Measurements from ENCODE around the gene C17orf107. TPM values are rescaled to one million over a fixed set of nuclear protein-coding genes. Genes with fewer than 3 reads are reported as not detected.

C17orf107 gene
- total RNA-seq, 1 experiment from 2014 or later, result under 0.01 TPM

DNA sequence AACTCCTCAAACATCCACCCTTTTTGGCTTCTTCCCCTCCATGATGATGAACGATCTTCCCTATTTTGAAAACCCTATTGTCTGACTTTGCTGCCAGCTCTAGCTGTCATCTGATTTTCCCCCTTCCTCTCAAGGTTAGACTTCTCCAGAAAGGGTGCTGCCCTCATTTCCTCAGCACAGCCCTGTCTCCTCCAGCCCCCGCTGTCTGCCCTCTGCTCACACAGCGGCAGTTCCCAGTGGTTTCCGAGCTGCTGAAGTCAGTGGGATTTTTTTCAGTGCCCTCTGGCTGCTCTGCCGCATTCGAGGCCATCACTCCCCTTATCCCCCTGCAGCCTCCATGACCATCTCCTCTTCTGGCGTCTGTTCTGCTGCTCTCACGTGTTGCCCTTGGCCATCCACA, 26.6 kb upstream of the C17orf107 start:
- no peak for DNase-seq (ENCODE audit: low read depth)

DNA sequence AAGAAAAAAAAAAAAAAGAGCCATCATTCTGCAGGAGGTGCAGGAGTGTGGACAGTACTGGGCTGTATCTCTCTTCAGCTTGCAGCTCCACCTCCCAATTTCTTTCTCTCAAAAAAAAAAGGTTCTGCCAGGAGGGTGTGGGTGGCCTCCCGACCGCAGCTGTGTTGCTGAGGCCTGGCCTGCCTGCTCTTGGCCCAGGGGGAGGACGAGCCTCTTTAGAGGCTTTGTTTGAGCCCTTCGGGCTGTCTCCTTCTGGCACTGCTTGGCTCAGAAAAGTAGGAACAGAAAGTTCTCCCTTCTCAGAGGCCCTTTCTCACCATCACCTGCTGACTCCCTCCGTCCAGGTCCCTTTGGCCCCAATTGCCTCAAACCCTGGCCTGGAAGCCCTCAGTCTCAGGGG, 22.2 kb upstream of the C17orf107 start:
- DNase-seq (ENCODE audit: low read depth), result no peak

DNA sequence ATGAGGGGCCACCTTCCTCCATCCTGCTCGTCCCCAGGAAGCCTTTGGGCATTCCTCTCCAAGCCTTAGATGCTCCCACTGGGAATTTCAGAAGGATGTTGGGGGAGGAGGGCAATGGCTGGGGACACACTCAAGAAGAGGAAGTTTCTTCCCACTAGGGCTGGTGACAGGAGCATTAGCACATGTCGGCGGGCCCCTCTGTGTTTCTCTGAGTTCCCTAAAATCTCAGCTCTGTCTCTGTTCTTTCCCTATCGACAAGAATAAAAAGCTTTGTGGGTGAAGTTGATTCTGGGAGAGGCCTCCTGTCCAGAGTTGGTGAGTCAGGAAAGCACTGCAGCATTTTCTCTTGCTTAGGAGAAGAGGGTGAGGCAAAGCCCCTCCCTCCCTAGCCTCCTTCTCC, 19.7 kb upstream of the C17orf107 start:
- DNase-seq (ENCODE audit: low read depth), result no peak

DNA sequence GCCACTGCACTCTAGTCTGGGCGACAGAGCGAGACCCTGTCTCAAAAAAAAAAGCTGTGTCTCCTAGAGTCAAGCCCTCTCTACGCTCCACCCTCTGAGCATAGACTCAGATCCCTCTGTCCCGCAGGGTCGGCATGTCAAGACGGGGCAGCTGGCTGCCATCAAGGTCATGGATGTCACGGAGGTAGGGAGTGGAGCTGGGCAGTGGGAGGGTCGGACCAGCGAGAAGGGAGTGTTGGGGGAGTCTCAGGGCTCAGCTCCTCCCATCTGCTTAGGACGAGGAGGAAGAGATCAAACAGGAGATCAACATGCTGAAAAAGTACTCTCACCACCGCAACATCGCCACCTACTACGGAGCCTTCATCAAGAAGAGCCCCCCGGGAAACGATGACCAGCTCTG, 18.5 kb upstream of the C17orf107 start:
- no peak for DNase-seq (ENCODE audit: low read depth)

DNA sequence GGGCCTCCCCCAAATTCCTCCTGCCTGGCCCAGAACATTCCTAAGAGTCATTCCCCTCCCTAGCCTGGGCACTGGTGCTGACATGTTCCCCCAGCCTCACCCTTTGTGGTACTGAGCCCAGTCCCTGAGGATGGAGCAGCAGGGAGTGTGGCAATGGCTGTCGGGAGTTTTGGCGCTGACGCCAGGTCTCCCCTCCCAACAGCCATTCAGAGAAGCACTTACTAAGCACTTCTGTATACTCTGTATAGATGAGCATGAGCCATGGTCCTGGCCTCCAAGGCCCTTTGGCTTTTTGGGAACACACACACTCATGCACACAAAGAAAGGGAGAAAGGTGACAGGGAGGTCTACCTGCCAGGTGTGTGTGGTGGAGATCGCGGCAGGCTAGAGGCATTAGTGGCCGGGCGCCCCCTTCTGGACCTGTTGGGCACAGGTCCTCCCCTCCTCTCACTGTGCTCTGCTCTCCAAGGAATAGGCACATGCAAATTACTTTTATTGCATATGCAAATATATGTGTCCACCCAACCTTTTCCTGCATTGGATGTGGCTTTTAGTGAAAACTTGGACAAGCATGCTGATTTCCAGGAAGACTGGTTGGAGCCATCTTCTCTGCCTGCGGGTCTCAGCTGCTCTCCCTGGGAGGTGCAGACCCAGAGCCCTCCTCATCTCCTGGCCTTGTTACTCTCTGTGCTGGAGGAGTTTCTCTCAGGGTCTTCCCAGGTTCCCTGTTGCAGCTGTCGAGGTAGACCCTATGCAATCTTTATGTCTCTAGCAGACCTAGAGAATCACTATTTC, 17.4 kb upstream of the C17orf107 start:
- DNase-seq (ENCODE audit: low read depth), result no peak

DNA sequence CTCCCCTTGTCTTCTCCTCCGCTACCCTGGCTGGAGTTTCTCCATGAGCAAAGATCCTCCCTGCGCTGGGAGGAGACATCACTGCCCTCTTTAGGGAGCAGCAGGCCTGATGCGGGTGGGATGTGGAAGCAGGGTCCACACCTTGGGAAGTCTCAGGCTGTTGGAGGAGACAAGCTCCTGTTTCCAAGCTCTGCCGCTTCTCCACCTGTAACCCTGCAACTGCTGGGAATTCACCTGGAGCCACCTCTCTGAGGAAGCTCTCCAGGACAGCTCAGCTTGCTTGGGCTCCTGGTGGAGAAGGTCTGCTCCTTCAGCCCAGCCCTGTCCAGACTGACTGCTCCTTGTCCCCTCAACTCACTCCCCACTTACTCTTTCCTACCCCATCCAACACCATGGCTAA, 14.8 kb upstream of the C17orf107 start:
- DNase-seq (ENCODE audit: low read depth), result no peak

DNA sequence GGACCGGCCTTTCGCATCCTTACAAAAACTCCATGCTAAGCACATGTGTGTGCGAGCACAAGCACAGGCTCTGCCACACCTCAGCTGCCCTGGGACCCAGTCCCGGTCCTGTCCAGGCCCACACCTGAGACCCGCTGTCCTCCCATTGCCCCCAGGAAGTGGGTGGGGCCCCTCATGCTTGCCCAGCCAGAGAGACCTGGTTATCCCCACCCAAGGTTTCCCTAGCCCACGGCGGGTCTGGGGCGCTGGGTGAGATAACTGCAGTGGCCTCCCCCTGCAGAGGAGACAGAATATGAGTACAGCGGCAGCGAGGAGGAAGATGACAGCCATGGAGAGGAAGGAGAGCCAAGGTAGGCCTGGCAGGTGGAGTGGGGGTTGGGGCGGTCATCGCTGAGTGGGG, 12.5 kb upstream of the C17orf107 start:
- DNase-seq (ENCODE audit: low read depth), result no peak

DNA sequence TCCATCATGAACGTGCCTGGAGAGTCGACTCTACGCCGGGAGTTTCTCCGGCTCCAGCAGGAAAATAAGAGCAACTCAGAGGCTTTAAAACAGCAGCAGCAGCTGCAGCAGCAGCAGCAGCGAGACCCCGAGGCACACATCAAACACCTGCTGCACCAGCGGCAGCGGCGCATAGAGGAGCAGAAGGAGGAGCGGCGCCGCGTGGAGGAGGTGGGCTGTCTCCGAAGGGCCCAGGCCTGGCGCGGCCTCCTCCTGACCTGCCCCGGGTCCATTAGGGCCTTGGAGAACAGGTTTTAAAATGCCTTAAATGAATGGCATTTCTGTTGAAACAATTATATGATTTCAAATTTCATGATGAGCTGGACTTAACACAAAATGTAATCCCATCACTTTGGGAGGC, 11.8 kb upstream of the C17orf107 start:
- no peak for DNase-seq (ENCODE audit: low read depth)

DNA sequence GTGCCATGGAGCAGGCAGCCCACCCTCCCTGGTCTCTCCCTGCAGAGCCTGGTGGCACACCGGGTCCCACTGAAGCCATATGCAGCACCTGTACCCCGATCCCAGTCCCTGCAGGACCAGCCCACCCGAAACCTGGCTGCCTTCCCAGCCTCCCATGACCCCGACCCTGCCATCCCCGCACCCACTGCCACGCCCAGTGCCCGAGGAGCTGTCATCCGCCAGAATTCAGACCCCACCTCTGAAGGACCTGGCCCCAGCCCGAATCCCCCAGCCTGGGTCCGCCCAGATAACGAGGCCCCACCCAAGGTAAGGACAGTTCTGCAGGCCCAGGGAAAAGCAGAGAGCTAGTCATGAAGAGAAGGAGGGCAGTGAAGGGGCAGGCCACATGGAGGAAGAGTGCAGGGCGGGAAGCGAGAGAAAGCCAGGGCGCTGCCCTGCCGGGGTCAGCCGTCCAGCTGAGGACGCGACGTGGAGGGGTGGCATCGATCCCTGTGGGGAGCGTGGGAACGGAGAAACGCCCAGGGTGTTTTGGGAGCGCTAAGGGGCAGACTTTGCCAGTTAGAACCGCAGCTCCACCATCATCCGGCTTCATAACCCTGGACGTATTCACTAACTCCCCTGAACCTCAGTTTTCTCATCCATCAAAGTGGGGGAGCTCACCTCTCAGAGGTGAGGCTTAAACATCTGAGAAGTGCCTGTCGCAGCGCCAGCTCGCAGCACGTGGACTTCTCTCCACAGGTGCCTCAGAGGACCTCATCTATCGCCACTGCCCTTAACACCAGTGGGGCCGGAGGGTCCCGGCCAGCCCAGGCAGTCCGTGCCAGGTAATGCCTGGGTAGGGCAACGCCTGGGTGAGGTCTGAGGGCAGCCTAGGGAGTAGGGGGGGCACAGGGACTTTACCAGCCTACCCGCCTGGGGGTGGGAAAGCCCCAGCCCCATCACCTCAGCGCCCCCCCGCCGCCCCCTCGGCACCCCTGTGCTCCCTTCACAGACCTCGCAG, 7.6 kb upstream of the C17orf107 start:
- no peak for DNase-seq (ENCODE audit: low read depth)

DNA sequence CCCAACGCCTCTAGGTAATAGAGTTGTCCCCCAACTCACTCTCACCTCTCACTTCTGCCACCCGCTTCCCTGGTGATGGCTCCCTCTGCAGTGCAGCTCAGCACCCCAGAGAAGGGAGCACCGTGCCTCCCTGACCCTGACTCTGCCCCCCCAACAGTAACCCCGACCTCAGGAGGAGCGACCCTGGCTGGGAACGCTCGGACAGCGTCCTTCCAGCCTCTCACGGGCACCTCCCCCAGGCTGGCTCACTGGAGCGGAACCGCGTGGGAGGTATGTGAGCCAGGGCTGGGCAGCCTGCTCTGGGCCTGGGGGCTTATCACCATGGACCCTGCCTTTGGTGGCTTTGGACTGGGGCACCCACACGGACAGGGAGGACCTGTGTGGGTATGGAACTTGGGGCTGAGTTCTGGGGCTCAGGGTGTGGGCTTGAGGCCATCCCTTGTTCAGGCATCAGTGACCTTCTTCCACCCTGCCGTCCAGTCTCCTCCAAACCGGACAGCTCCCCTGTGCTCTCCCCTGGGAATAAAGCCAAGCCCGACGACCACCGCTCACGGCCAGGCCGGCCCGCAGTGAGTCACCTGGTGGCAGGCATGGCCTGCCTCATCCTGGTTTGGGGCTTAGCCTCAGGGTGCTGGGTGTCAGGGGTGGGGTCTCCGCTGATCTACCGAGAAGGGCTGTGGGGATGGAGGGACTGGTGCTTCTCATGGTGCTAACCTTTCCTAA, 6.7 kb upstream of the C17orf107 start:
- no peak for DNase-seq (ENCODE audit: low read depth)

DNA sequence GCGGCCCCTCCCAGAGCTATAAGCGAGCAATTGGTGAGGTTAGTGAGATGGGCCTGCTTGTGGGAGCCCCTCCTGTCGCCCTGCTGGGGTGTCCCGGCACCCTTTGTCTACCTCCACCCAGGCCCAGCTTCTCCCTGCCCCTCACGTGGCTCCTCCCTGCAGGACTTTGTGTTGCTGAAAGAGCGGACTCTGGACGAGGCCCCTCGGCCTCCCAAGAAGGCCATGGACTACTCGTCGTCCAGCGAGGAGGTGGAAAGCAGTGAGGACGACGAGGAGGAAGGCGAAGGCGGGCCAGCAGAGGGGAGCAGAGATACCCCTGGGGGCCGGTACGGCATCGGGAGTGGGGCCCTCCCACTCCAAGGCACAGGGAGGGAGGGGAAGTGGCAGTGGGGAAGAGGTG, 6.1 kb upstream of the C17orf107 start:
- no peak for DNase-seq (ENCODE audit: low read depth)

DNA sequence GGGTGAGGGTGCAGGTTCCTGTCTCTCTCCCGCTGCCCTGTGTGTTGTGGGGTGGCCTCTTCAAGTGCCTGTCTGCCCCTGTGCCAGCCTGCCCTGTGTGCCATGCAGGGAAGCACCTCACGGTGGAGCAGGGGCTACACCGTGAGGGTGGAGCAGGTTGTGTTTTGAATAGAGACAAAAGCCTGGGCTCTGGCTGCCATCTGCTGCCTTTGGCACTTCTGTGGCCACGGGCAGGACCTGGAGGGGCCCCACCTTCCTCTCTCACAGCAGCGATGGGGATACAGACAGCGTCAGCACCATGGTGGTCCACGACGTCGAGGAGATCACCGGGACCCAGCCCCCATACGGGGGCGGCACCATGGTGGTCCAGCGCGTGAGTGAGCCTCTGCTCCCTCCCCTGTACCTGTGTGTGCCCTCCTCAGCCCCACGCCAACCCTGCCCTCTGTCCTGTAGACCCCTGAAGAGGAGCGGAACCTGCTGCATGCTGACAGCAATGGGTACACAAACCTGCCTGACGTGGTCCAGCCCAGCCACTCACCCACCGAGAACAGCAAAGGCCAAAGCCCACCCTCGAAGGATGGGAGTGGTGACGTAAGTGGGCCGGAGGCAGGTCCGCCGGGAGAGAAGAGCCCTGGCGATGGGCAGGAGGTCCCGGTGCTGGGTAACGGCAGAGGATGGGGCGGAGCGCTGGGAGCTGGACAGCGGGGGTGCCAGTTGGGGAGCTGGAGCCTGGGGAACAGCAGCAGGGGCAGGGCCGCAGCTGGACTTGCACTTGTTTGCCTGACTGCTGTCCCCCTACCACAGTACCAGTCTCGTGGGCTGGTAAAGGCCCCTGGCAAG, 5.4 kb upstream of the C17orf107 start:
- no peak for DNase-seq (ENCODE audit: low read depth)

DNA sequence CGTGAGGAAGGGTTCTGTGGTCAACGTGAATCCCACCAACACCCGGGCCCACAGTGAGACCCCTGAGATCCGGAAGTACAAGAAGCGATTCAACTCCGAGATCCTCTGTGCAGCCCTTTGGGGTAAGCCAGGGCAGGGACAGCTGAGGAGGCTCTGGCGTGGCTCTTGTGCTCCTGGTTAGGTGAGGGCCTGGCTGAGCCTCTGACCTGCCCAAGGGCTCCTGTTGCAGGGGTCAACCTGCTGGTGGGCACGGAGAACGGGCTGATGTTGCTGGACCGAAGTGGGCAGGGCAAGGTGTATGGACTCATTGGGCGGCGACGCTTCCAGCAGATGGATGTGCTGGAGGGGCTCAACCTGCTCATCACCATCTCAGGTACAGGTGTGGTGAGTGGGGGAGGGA, 4.2 kb upstream of the C17orf107 start:
- DNase-seq (ENCODE audit: low read depth), result no peak

DNA sequence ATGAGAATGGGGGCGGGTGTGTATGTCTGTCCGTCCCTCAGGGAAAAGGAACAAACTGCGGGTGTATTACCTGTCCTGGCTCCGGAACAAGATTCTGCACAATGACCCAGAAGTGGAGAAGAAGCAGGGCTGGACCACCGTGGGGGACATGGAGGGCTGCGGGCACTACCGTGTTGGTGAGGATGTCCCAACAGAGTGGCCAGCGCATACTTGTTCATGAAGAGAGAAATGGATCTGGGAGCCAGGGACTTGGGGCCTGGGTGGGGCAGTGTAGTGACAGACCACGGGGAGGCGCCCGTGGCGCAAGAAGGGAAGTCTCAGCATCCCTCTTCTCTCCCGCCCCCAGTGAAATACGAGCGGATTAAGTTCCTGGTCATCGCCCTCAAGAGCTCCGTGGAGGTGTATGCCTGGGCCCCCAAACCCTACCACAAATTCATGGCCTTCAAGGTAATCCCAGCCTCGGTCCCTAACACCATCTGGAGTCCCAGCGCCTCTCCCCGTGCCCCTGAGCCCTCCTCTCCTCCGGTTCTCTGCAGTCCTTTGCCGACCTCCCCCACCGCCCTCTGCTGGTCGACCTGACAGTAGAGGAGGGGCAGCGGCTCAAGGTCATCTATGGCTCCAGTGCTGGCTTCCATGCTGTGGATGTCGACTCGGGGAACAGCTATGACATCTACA, 3.5 kb upstream of the C17orf107 start:
- DNase-seq (ENCODE audit: low read depth), result no peak

DNA sequence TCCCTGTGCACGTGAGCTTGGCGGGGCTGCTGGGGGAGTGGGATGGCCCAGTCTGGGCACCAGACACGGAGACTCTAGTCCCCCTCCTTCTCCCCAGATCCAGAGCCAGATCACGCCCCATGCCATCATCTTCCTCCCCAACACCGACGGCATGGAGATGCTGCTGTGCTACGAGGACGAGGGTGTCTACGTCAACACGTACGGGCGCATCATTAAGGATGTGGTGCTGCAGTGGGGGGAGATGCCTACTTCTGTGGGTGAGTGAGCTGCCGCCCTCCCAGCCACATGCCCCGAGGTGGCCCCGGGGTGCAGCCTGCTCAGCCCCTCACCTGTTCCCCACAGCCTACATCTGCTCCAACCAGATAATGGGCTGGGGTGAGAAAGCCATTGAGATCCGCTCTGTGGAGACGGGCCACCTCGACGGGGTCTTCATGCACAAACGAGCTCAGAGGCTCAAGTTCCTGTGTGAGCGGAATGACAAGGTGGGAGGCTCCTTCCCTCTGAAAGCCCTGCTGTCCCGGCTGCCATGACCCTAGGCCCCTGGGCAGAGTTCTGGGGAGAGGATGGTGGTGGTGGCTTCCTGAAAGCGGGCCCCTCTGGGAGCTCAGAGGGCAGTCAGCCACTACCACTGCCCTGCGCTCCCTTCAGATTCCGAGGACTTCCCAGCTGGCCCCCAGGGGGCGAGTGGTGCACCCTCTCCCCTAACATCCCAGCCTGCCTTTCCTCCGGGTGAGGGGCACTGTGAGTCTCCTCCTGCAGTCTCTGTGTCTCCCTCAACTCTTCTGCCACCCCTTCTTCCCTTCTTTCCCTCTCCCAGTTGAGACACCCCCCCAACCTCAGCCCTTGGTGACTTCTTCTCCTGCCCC, 2.8 kb upstream of the C17orf107 start:
- DNase-seq (ENCODE audit: low read depth), result no peak

DNA sequence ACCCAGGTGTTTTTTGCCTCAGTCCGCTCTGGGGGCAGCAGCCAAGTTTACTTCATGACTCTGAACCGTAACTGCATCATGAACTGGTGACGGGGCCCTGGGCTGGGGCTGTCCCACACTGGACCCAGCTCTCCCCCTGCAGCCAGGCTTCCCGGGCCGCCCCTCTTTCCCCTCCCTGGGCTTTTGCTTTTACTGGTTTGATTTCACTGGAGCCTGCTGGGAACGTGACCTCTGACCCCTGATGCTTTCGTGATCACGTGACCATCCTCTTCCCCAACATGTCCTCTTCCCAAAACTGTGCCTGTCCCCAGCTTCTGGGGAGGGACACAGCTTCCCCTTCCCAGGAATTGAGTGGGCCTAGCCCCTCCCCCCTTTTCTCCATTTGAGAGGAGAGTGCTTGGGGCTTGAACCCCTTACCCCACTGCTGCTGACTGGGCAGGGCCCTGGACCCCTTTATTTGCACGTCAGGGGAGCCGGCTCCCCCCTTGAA, 2.1 kb upstream of the C17orf107 start:
- no peak for DNase-seq (ENCODE audit: low read depth)

DNA sequence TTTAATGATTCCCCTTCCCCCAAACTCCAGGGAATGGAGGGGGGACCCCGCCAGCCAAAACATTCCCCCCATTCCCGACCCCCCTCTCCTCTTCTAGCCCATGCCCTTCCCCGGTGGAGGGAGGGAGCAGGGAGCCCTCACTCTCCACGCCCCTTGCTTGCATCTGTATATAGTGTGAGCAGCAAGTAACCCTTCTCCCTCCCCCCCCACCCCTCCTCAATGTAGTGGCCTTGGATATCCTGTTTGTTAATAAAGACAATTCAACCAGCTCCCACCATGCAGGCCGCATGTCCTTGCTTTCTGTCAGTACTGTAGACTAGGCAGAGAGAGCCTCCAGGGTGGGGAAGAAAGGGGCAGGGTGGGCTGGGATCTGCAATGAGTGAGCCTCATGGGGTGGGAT, 1.6 kb upstream of the C17orf107 start:
- DNase-seq (ENCODE audit: low read depth), result no peak

DNA sequence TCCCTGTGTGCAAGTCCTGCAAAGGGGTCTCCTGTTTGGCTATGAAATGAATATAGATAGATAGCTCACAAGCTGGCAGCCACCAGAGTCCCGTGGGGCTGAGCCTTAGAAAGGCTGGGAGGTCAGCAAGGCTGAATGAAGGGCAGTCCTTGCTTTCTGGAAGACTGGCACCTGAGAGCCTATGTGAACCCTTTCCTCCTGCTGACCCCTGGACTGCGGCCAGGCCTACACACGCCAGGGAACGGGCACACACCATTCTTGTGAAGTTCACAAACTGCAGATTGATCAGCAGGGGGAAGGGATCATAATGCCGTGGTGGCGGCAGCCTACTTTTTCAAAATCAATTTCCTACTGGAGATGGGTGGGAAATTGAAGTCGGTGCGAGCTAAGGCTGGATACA, 985 bp upstream of the C17orf107 start:
- no peak for DNase-seq (ENCODE audit: low read depth)

DNA sequence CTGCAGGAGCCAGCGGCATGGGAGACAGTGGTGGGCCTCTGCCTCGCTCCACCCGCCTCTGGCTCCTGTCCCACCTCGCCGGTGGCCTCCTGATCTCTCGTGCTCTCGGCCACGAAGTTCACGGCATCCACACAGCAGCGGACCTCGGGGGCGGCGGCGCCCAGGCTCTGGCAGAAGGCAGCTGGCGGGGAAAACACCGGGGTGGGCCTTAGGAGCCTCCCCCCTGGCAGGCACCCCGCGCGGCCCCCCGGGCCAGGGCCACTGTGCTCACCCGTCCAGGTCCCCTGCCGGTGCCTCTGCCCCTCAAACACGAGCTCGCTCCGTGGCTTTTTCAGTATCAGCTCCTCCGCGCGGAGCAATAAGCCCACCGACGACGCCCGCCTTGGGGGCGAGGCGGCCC, 409 bp upstream of the C17orf107 start:
- DNase-seq (ENCODE audit: low read depth), result no peak

Measured in LHCN-M2 (cell line).